Measurements from ENCODE around the gene CCIN.

CCIN gene

DNA sequence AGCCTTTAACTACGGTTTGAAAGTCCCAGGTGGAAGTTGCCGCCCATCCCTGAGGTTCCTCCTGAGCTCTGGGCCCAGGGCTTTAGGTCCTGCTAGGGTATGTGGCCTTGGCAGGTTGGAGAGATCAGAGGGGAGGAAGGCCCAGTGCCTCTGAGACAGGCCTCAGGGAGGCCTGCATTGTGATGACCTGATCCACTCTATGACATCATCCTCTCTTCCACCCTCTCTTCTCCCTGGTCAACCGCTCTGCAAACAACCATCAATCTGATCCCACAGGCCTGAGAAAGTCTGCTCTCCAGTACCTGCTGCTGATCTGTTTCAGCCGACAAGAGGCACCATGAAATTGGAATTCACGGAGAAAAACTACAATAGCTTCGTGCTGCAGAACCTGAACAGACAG is at the start of gene CCIN:
Gene CCIN (plus strand): TSS at position 223 of the 400 bp plus-strand sequence. CDS start 115 bp downstream, at position 338.
- H3K4me3 ChIP-seq (ENCODE audit: low read length) = no peak within 1 kb of the TSS
- DNase-seq (ENCODE audit: low read depth) = no peak
- TF ChIP-seq, protein P1, sequence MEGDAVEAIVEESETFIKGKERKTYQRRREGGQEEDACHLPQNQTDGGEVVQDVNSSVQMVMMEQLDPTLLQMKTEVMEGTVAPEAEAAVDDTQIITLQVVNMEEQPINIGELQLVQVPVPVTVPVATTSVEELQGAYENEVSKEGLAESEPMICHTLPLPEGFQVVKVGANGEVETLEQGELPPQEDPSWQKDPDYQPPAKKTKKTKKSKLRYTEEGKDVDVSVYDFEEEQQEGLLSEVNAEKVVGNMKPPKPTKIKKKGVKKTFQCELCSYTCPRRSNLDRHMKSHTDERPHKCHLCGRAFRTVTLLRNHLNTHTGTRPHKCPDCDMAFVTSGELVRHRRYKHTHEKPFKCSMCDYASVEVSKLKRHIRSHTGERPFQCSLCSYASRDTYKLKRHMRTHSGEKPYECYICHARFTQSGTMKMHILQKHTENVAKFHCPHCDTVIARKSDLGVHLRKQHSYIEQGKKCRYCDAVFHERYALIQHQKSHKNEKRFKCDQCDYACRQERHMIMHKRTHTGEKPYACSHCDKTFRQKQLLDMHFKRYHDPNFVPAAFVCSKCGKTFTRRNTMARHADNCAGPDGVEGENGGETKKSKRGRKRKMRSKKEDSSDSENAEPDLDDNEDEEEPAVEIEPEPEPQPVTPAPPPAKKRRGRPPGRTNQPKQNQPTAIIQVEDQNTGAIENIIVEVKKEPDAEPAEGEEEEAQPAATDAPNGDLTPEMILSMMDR (conservative IDR thresholded peaks at IDR 0.05; ENCODE audit: low read depth, low read length) = no peak

DNA sequence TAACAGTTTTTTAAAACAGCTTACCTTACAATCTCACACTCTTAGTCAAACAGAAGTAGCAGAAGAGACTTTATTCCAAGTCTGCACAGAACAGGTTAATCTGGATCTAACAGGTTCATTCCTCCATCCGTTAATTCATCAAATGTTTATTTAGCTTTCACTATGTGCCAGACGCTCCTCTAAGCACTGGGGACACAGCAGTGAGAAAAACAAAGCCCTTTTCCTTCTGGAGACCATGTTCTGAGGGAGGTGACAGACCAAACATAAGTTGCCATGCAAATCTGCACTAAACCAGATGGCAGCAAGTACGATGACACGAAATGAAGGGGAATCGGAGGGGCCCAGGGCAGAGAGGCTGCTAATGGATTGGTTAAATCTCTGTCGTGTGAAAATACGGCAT is 49.7 kb upstream of the CCIN start:
- TF ChIP-seq, protein P1 (conservative IDR thresholded peaks at IDR 0.05; ENCODE audit: low read depth, low read length) = no peak
- H3K4me3 ChIP-seq (ENCODE audit: low read length) = no peak overlapping the region
- DNase-seq (ENCODE audit: low read depth) = no peak

DNA sequence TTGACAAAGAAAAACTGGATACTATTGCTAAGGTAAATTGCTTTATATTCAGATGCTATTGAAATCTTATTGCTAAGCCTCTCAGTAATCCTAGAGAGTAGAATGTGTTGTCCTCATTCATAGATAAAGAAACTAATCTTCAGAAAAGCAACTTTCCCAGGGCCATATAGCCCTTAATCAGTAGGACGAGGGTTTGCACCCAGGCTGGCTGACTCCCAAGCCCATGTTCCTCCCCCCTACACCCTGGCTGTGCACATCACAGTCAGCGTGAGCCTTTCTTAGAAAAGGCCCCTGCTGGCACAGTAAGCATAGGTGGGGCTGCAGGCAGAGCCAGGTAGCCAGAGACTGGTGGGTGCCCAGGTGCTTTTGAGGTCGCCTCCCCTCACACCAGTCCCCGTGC is 48.5 kb upstream of the CCIN start:
- TF ChIP-seq, protein P1 (conservative IDR thresholded peaks at IDR 0.05; ENCODE audit: low read depth, low read length) = no peak
- no peak overlapping the region for H3K4me3 ChIP-seq (ENCODE audit: low read length)
- DNase-seq (ENCODE audit: low read depth) = no peak

DNA sequence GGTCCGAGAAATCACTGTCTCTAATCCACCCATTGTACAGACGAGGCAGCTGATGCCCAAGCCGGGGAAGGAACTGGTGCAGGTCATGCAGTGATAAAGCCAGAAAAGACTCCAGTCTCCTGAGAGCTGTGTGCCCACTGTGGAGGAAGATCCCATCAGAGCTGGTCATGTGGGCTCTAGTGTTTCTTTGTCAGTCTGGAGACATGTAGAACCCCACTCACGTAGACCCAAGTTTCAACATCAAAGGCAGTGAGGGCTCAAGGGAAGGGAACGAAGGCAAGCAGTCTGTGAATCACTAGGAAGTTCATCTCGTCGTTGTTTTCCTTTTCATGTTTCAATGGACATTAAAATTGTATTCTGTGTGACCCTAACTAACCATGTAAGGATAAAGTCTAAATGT is 47.2 kb upstream of the CCIN start:
- TF ChIP-seq, protein P1 (conservative IDR thresholded peaks at IDR 0.05; ENCODE audit: low read depth, low read length) = no peak
- DNase-seq (ENCODE audit: low read depth) = no peak
- H3K4me3 ChIP-seq (ENCODE audit: low read length) = no peak overlapping the region

DNA sequence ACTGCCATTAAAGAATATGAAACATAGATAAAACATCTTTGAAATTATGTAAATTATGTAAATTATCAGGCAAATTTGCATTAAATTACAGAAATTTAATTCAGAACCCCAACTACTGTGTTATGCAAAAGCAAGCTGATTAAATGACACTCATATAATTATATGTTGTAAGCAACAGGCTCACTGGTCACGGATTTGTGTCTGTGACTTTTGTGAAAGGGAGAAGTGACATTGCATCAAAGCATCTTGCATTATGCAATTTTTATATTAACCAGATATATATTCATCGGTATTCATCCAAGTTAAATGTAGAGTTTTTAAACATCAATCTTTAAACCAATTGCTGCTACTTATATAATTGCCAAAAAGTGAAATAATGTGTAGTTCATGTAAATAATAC is 45.7 kb upstream of the CCIN start:
- no peak overlapping the region for H3K4me3 ChIP-seq (ENCODE audit: low read length)
- DNase-seq (ENCODE audit: low read depth) = no peak
- TF ChIP-seq, protein P1 (conservative IDR thresholded peaks at IDR 0.05; ENCODE audit: low read depth, low read length) = no peak

DNA sequence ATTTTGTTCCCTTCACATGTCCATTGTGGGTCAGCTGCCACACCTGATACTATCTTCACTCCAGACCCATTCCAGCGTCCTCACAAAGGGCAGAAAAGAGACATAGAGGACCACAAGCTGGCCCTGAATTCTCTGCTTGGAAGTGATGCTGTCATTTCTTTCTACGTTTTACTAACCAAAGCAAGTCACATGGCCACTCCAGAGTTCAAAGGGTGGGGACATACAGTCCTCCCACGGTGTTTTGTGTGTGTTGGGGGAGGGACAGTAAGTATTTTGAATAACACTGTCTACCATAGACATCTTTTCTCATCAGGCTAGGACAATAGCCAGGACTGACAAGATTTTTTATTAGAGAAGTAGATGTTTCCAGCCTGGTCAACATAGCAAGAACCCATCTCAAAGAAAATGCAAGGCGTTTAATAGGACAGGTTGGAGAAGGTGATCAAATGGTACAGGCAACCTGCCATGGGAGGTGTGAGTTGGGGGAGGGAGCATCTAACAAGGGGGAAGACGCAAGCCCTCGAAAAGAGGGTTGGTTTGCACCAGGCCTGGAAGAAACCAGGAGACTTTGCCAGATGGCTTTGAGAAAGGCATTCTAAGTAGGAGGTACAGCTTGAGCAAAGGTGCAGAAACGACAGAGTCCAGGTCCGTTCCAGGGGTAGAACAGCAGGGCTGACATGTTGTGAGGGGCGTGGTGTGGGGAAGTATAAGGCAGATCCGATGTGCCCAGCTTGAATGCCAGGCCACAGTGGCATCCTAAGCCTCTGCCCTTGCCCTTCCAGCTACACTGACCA is 43.9 kb upstream of the CCIN start:
- TF ChIP-seq, protein P1 (conservative IDR thresholded peaks at IDR 0.05; ENCODE audit: low read depth, low read length) = no peak
- DNase-seq (ENCODE audit: low read depth) = no peak
- H3K4me3 ChIP-seq (ENCODE audit: low read length) = no peak overlapping the region

All from retinal pigment epithelial cell (primary cell).